Measurements from ENCODE around the gene RNMT. TPM values are rescaled to one million over a fixed set of nuclear protein-coding genes. Genes with fewer than 3 reads are reported as not detected.
A peak's percentile ranks its signal among the peaks of the same experiment; 100 is the strongest.

RNMT gene
- total RNA-seq, 1 donor from 2014 or later, result 34.3 TPM

DNA sequence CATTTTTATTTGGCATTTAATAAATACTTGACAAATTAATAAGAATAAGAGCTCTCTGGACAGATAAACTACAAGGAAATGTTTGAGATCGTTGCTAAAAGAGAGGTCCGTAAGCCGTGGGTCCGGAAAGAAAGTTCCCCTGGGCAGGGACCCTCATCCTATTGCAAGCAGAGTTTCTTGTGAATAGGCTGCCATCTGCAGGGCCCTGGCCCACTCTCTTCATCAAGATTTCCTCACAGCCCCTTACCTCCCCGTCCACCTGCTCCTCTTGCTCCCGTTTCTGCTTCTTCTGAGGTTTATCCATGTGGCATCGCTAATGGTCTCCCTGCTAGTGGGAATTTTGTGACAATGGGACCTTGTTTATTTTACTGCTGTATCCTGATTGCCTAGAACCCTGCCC, 67.3 kb downstream of the RNMT start:
- no peaks in the 10 kb centered on the region for H3K4me1 Mint-ChIP-seq (ENCODE audit: unreplicated experiment)
- no peak overlapping the region for H3K4me3 Mint-ChIP-seq (ENCODE audit: unreplicated experiment)
- no peak for TF ChIP-seq CTCF (IDR thresholded peaks at IDR 0.05)
- no peak overlapping the region for H3K27ac Mint-ChIP-seq (ENCODE audit: unreplicated experiment)
- peaks cover 3% of the 10 kb centered on the region for H3K27me3 Mint-ChIP-seq (ENCODE audit: unreplicated experiment)
- H3K36me3 Mint-ChIP-seq (ENCODE audit: unreplicated experiment), result no peaks in the 10 kb centered on the region
- no peaks in the 10 kb centered on the region for H3K9me3 Mint-ChIP-seq (ENCODE audit: unreplicated experiment)
- no peak for DNase-seq (ENCODE audit: extremely low spot score, unreplicated experiment)

DNA sequence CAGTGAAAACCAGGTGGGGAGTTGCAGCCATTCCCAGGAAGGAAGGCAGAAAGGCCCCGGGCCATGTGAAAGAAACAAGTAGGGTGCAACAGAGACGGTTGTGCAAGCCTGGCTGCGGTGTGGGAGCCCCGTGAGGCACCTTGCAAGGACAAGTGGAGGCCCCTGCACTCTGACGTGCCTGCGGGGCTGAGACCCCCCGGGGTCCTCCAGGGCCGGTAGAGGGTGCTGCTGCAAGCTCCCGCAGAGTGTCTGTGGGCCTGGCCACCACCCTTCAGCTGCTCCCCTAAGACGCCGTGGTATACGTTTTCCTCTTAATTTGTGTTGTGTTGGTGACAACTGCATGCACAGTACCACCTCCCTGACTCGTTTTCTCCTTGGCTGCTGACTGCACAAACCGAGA, 70.0 kb downstream of the RNMT start:
- H3K27me3 Mint-ChIP-seq (ENCODE audit: unreplicated experiment), result peaks cover 12% of the 10 kb centered on the region
- H3K4me3 Mint-ChIP-seq (ENCODE audit: unreplicated experiment), result no peak overlapping the region
- H3K27ac Mint-ChIP-seq (ENCODE audit: unreplicated experiment), result no peak overlapping the region
- H3K4me1 Mint-ChIP-seq (ENCODE audit: unreplicated experiment), result peaks cover 3% of the 10 kb centered on the region
- no peak for TF ChIP-seq CTCF (IDR thresholded peaks at IDR 0.05)
- H3K9me3 Mint-ChIP-seq (ENCODE audit: unreplicated experiment), result no peaks in the 10 kb centered on the region
- no peaks in the 10 kb centered on the region for H3K36me3 Mint-ChIP-seq (ENCODE audit: unreplicated experiment)
- no peak for DNase-seq (ENCODE audit: extremely low spot score, unreplicated experiment)

GRCh38 chr18:13797157-13797611, 70.7 kb downstream of the RNMT start:
- DNase-seq (ENCODE audit: extremely low spot score, unreplicated experiment), result no peak
- TF ChIP-seq CTCF (IDR thresholded peaks at IDR 0.05), result no peak
- peaks cover 14% of the 10 kb centered on the region for H3K27me3 Mint-ChIP-seq (ENCODE audit: unreplicated experiment)
- H3K4me1 Mint-ChIP-seq (ENCODE audit: unreplicated experiment), result peaks cover 3% of the 10 kb centered on the region
- H3K36me3 Mint-ChIP-seq (ENCODE audit: unreplicated experiment), result no peaks in the 10 kb centered on the region
- H3K9me3 Mint-ChIP-seq (ENCODE audit: unreplicated experiment), result no peaks in the 10 kb centered on the region
- H3K27ac Mint-ChIP-seq (ENCODE audit: unreplicated experiment), result no peak overlapping the region
- H3K4me3 Mint-ChIP-seq (ENCODE audit: unreplicated experiment), result no peak overlapping the region

DNA sequence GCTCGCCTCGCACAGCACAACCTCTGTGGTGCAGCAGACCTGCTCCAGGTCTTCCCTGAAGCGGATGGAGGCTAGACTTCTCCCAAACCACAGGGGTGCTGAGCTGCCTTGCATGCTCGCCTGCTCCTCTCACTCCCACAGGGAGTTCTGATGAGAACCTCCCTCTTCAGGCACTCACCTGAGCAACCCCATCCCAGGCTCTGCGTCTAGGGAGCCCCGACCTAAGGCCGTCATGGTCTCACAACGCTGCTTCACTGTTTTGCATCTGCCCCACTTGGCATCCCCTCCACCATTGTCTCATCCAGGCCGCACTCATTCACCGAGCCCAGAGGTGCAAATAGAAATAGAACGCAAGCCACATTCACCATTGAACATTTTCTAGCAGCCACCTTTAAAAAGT, 72.9 kb downstream of the RNMT start:
- H3K4me1 Mint-ChIP-seq (ENCODE audit: unreplicated experiment), result peaks cover 3% of the 10 kb centered on the region
- TF ChIP-seq CTCF (IDR thresholded peaks at IDR 0.05), result no peak
- no peak for DNase-seq (ENCODE audit: extremely low spot score, unreplicated experiment)
- H3K9me3 Mint-ChIP-seq (ENCODE audit: unreplicated experiment), result no peaks in the 10 kb centered on the region
- H3K36me3 Mint-ChIP-seq (ENCODE audit: unreplicated experiment), result no peaks in the 10 kb centered on the region
- peaks cover 19% of the 10 kb centered on the region for H3K27me3 Mint-ChIP-seq (ENCODE audit: unreplicated experiment)
- no peak overlapping the region for H3K4me3 Mint-ChIP-seq (ENCODE audit: unreplicated experiment)
- no peak overlapping the region for H3K27ac Mint-ChIP-seq (ENCODE audit: unreplicated experiment)

DNA sequence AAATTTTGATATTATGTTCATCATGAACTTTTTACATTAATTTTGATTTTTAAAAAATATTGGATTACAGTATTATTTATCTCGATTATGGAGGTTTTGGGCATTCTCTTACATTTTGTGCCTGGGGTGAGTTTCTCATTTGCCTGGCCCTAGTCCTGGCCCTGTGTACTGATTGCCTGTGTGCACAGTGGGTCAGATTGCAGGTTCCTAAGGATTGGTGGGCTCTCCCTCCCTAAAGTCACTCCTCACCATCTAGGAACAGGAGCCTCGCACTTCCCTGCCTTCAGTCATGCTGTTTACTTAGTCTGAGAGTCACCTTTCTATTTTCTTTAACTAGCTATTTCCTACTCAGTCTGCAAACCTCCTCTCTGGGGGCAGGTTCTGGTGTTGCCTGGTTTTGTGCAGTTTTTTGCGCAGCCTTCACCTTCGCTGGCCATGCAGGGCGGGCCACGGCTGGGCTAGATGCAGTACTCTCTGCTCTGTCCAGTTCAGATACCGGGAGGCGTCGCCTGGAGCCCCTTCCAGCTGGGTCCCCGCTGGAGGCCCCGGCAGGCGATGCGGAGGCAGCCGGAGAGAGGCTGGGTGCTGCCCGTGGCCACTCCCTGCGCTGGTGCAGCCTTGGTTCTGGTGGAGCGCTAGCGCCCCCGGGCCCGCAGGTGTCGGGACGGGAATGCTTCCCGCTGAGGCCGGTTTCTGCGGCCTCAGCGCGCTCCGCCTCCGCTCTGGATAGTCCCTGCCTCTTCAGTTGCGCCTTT, 74.2 kb downstream of the RNMT start:
- no peak overlapping the region for H3K27ac Mint-ChIP-seq (ENCODE audit: unreplicated experiment)
- H3K4me1 Mint-ChIP-seq (ENCODE audit: unreplicated experiment), result peaks cover 3% of the 10 kb centered on the region
- TF ChIP-seq CTCF (IDR thresholded peaks at IDR 0.05), result peak; percentile 31
- peaks cover 19% of the 10 kb centered on the region for H3K27me3 Mint-ChIP-seq (ENCODE audit: unreplicated experiment)
- H3K9me3 Mint-ChIP-seq (ENCODE audit: unreplicated experiment), result no peaks in the 10 kb centered on the region
- DNase-seq (ENCODE audit: extremely low spot score, unreplicated experiment), result peak; percentile 81
- H3K4me3 Mint-ChIP-seq (ENCODE audit: unreplicated experiment), result peak overlapping the region; percentile 55
- H3K36me3 Mint-ChIP-seq (ENCODE audit: unreplicated experiment), result no peaks in the 10 kb centered on the region
